Mammary epithelial cell (primary cell): ENCODE data around the gene APCDD1L.

ENCODE experiments used
- EZH2 ChIP-seq: IDR thresholded peaks from 2 replicates; pipeline ENCODE4 v1.6.1; 2012; ENCODE audit warnings: low read length, inconsistent platforms, borderline replicate concordance
- TF ChIP-seq, protein P1 (sequence below), 2 donors: IDR thresholded peaks in 1 of 2; conservative IDR thresholded peaks in 1 of 2; 2 replicates each; pipeline ENCODE4 v1.5.1; 2011 to 2012; ENCODE audit warnings: inconsistent platforms in 2 of 2, low read length in 2 of 2, mild to moderate bottlenecking in 2 of 2, control low read depth in 1 of 2, low read depth in 1 of 2; ENCODE audit not compliant: insufficient read depth in 1 of 2; ENCODE audit errors: extremely low read depth in 1 of 2

DNA sequence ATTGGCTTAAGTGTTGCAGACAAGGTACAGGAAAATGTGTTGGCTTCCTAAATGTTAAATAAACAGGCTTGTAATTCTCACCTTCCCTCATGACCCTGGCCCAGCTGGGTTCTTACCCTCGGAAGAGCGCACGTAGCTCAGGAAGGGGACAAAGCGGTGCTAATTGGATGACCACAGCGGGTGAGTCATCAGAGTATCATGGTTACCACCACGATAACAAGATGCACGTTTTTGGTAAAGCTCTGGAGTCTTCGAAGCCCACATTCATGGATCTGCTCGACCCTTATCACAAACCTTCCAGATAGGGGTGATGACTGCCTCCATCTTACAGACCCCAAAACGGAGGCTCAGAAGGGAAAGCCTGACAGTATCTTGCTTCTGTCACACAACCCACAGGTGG, 32.8 kb downstream of the APCDD1L start:
- TF ChIP-seq EZH2, result no peak
- TF ChIP-seq, protein P1, sequence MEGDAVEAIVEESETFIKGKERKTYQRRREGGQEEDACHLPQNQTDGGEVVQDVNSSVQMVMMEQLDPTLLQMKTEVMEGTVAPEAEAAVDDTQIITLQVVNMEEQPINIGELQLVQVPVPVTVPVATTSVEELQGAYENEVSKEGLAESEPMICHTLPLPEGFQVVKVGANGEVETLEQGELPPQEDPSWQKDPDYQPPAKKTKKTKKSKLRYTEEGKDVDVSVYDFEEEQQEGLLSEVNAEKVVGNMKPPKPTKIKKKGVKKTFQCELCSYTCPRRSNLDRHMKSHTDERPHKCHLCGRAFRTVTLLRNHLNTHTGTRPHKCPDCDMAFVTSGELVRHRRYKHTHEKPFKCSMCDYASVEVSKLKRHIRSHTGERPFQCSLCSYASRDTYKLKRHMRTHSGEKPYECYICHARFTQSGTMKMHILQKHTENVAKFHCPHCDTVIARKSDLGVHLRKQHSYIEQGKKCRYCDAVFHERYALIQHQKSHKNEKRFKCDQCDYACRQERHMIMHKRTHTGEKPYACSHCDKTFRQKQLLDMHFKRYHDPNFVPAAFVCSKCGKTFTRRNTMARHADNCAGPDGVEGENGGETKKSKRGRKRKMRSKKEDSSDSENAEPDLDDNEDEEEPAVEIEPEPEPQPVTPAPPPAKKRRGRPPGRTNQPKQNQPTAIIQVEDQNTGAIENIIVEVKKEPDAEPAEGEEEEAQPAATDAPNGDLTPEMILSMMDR (conservative IDR thresholded peaks at IDR 0.05 in 1 of 2, IDR thresholded peaks at IDR 0.05 in 1 of 2; ENCODE audit: extremely low read depth in 1 of 2, insufficient read depth in 1 of 2, low read depth in 1 of 2, low read length in 2 of 2), result no peak
